ENCODE data around the gene ANXA10. TPM values are rescaled to one million over a fixed set of nuclear protein-coding genes. Genes with fewer than 3 reads are reported as not detected.

Gene ANXA10
- total RNA-seq, 1 experiment from 2014 or later = not detected

Other genes with a start within 250 kb of the ANXA10 start
- gene DDX60, start 226.2 kb downstream of the ANXA10 start, total RNA-seq (2022) = 4.7 and 7.9 TPM in 2 replicates

Measured in MCF 10A (cell line).